ENCODE measurements around the gene UBE2I.

DNA sequence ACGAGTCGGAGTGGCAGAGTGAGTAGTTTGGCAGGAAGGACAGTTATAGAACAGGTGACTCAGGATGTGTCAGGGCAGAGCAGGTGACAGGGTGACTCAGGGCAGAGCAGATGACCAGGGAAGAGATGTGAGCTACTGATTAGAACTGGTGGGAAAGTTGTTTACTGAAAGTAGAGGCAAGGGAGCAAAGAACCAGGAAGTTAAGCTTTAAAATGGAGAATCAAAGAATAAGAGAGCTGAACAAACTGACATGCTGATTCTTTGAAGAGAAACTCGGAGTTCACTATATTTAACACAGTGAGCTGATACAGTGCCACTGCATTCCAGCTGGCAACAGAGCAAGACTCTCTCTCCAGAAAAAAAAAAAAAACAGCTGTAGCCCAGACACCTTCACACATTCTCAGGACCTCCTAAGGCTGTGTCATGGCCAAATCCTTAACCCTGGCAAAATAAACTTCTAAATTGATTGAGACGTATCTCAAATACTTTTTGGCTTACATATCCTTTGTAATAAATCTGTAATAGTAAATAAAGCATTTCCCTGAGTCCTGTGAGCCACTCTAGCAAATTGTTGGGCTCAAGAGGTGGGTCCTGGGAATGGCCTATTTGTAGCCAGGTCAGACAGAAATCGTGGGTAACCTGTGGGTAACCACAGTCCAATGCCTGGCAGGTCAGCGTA lies 12.3 kb upstream of the UBE2I start:
- TF ChIP-seq, protein P1, sequence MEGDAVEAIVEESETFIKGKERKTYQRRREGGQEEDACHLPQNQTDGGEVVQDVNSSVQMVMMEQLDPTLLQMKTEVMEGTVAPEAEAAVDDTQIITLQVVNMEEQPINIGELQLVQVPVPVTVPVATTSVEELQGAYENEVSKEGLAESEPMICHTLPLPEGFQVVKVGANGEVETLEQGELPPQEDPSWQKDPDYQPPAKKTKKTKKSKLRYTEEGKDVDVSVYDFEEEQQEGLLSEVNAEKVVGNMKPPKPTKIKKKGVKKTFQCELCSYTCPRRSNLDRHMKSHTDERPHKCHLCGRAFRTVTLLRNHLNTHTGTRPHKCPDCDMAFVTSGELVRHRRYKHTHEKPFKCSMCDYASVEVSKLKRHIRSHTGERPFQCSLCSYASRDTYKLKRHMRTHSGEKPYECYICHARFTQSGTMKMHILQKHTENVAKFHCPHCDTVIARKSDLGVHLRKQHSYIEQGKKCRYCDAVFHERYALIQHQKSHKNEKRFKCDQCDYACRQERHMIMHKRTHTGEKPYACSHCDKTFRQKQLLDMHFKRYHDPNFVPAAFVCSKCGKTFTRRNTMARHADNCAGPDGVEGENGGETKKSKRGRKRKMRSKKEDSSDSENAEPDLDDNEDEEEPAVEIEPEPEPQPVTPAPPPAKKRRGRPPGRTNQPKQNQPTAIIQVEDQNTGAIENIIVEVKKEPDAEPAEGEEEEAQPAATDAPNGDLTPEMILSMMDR (IDR thresholded peaks at IDR 0.05; ENCODE audit: borderline replicate concordance, extremely low read depth, low read length, poor library complexity, severe bottlenecking) = no peak
- no peak for TF ChIP-seq EZH2 (IDR thresholded peaks at IDR 0.05; ENCODE audit: borderline replicate concordance, low read depth, low read length, severe bottlenecking)
